Measurements from ENCODE around the gene RAI14.

The RAI14 gene

DNA sequence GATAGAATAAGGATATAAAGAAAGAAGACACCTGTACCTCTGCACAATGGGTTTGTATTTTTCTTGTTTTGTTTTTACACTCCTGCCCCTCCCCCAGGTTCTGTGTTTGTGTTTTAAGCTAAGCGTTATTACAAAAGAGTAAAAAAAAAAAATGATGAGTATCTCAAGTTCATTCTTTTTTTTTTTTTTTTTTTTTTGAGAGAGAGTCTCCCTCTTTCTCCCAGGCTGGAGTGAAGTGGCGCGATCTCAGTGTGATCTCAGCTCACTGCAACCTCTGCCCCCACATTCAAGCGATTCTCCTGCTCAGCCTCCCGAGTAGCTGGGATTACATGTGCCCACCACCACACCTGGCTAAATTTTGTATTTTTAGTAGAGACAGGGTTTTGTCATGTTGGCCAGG lies 29.4 kb upstream of the RAI14 start:
- Mint-ChIP-seq H3K4me3 (no peak overlapping the region), H3K27me3 (no peaks in the 10 kb centered on the region), H3K27ac (no peak overlapping the region), H3K36me3 (no peaks in the 10 kb centered on the region), H3K4me1 (no peaks in the 10 kb centered on the region), H3K9me3 (peaks cover 5% of the 10 kb centered on the region)

DNA sequence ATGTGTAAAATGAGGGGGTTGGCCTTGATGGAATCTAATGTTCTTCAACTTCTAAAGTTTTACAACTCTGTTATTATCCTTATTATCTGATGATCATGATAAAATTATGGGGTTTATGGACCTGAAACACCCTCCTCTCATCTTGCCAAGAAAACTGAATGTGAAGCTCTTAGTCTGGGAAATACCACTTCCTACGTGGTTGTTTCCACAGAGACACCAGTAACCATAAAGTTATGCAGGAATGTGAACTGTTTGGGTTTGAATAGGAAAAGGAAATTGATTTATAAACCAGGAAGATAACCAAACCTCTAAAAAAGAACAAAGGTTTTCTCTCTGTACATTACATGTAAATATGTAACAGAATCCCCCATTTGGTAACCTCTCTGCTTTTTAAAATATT lies 28.3 kb upstream of the RAI14 start:
- Mint-ChIP-seq H3K4me3 (no peak overlapping the region), H3K36me3 (no peaks in the 10 kb centered on the region), H3K4me1 (no peaks in the 10 kb centered on the region), H3K27me3 (peaks cover under 1% of the 10 kb centered on the region), H3K27ac (no peak overlapping the region), H3K9me3 (peaks cover 5% of the 10 kb centered on the region)

DNA sequence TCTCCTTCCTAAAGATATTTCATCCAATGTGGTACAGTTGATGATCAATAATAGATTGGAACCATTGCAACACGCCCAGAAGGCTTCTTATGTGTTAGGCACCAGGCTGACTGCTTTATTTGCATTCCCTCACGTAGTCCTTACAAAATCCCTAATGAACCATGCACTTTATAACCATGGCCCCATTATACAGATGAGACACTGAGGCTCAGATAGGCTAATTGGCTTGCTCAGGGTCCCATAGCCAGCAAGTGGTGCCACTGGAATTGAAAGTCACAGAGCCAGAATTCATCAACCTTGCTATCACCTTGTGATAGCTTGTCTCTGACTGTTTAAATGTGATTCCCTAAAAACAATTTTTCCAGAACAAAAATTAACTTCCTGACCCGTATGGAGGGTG lies 27.8 kb upstream of the RAI14 start:
- Mint-ChIP-seq H3K9me3 (peaks cover 5% of the 10 kb centered on the region), H3K4me1 (no peaks in the 10 kb centered on the region), H3K4me3 (no peak overlapping the region), H3K27ac (no peak overlapping the region), H3K36me3 (no peaks in the 10 kb centered on the region), H3K27me3 (peaks cover 3% of the 10 kb centered on the region)

DNA sequence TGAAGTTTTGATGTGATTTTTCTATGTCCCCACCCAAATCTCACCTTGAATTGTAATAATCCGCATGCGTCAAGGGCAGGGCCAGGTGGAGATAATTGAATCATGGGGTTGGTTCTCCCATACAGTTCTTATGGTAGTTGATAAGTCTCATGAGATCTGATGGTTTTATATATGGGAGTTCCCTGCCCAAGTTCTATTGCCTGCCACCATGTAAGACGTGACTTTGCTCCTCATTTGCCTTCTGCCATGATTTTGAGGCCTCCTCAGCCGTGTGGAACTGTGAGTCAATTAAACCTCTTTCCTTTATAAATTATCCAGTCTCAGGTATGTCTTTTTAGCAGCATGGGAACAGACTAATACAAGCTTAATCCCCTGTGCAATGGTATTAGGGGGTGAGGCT lies 25.5 kb upstream of the RAI14 start:
- Mint-ChIP-seq H3K4me3 (no peak overlapping the region), H3K36me3 (no peaks in the 10 kb centered on the region), H3K27ac (no peak overlapping the region), H3K9me3 (peaks cover 5% of the 10 kb centered on the region), H3K27me3 (peaks cover 3% of the 10 kb centered on the region), H3K4me1 (no peaks in the 10 kb centered on the region)

DNA sequence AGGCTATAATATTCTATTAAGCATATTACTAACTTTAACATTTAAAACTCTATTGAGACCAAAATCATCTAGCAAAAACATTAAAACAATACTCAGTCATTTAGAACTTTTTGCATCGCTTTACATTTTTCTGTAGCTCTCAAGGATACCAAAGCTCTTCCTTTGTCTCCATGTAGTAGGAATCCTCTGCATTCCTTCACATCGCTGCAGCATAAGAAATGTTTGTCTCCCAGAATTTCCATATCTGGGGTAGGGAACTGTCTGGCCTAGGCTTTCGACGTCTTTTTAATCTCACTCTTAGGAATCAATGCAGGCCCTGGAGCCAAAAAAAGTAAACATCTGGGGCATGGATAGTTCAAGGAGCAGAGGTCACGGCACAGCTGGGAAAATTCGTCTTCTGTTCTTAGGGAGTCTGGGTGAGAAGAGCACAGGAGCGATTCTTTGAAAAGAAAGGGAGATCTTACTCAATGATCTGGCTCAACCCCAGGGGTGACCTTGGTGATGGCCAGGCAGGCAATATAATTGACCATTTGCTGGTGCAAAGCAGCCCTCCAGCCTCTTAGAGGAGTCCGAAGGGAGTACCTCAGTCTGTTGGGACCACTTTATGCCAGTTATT lies 23.2 kb upstream of the RAI14 start:
- Mint-ChIP-seq H3K36me3 (no peaks in the 10 kb centered on the region), H3K27ac (no peak overlapping the region), H3K4me3 (no peak overlapping the region), H3K27me3 (peaks cover 3% of the 10 kb centered on the region), H3K9me3 (peaks cover 5% of the 10 kb centered on the region), H3K4me1 (no peaks in the 10 kb centered on the region)

DNA sequence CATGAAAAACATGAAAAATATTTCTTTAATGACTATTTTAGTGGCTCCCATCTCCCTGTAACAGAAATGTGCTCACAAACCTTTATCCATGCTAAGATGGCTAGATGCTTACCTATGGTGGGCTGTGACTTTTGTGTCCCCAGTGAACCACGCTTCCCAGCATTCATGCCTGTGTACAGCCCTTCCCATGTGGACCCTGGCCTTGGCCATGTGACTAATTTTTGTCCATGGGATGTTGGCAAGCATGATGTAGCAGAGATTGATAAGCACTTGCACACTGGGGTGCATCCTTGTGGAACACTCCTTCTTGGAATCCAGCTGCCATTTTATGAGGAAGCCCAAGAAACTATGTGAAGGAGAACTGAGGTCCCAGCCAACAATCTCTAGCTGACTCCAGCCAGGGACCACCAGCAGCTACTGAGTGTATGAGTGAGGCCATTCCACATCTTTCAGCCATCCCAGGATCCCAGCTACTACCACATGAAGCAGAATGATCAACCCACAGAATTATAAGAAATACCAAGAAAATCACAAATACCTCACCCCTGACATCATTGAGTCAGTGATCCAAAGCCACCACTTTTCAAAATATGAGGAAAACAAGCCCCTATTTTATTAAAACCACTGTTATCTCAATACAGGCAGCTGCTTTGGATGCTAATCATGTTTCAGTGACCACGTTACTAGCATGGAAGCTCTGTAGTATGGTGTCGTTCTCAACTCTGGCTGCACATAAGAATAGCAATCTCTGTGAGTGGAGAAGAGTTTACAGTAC lies 16.1 kb upstream of the RAI14 start:
- no peaks in the 10 kb centered on the region for H3K4me1 Mint-ChIP-seq
- no peak overlapping the region for H3K4me3 Mint-ChIP-seq
- H3K9me3 Mint-ChIP-seq = no peaks in the 10 kb centered on the region
- peaks cover 5% of the 10 kb centered on the region for H3K27me3 Mint-ChIP-seq
- no peaks in the 10 kb centered on the region for H3K36me3 Mint-ChIP-seq
- H3K27ac Mint-ChIP-seq = no peak overlapping the region

DNA sequence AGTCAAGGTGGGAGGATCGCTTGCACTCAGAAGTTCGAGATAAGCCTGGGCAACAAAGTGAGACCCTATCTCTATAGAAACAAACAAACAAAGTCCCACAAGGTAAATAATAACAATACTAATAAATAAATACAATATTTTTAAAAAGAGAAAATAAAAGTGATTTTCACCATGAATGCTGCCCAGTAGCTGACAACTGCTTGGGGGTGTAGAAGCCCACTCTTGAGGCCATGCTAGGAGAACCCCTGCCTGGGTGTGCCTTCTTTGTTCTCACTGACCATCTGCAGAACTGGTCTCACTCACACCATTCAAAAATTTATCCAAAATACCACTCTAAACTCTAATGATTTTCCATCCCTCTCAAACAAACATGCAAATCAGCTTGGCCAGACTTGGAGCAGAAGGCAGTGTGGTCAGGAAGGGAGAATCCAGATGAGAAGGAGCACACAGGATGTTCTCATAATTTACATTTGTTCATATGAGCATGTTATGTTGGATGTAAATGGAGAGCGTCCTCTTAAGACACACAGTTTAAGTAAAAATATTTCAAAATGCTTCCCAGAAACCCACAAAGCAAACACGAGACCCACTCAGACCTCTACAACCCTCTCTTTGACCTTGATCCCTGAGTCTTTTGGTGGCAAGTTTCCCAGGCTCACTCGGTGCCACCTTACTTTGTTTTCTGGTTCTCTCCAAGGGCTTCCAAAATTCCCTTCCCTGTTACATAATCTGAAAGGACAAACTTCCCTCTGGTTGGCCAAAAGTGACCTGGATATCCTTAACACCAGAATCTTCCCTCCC lies 7.9 kb upstream of the RAI14 start:
- Mint-ChIP-seq H3K27ac (no peak overlapping the region), H3K36me3 (no peaks in the 10 kb centered on the region), H3K4me1 (no peaks in the 10 kb centered on the region), H3K27me3 (peaks cover 22% of the 10 kb centered on the region), H3K4me3 (no peak overlapping the region), H3K9me3 (no peaks in the 10 kb centered on the region)

DNA sequence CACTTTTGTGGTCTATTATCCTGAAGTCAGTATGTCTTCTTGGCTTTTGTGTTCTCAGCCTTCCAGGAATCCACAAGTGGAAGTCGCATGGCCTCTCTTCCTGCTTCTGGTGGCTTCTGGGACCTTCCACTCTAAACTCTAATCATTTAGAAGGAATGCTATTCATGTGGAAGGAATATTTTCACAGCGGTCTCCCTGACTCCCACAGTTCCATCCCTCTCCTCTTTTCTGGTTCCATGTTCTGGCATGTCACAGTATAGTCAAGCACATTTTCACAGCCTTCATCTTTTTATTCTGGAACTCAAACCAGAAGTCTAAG lies 7.3 kb upstream of the RAI14 start:
- H3K9me3 Mint-ChIP-seq = no peaks in the 10 kb centered on the region

DNA sequence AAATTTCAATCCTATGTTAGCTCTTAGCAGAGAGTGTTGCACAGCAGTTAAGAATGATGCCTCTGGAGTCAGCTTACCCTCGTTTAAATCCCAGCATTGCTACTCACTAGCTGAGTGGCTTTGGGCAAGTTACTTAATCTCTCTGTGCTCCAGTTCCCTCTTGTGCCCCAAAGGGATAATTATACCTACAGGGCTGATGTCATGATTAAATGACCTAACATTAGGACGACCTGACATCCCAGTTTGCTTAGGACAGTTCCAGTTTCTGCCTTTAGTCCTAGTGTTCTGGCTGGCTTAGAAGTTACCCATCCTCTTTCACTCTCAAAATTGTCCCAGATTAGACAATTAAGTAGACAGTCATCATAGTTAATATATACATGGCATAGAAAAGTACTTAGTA lies 4.3 kb upstream of the RAI14 start:
- Mint-ChIP-seq H3K27ac (no peak overlapping the region), H3K27me3 (peaks cover 13% of the 10 kb centered on the region), H3K9me3 (no peaks in the 10 kb centered on the region), H3K4me3 (no peak overlapping the region), H3K4me1 (peaks cover 14% of the 10 kb centered on the region), H3K36me3 (no peaks in the 10 kb centered on the region)

More for the DNA sequence above, 7.3 kb upstream of the RAI14 start:
- H3K27ac Mint-ChIP-seq = no peak overlapping the region
- no peak overlapping the region for H3K4me3 Mint-ChIP-seq
- H3K4me1 Mint-ChIP-seq = no peaks in the 10 kb centered on the region
- H3K27me3 Mint-ChIP-seq = peaks cover 19% of the 10 kb centered on the region
- H3K36me3 Mint-ChIP-seq = no peaks in the 10 kb centered on the region

DNA sequence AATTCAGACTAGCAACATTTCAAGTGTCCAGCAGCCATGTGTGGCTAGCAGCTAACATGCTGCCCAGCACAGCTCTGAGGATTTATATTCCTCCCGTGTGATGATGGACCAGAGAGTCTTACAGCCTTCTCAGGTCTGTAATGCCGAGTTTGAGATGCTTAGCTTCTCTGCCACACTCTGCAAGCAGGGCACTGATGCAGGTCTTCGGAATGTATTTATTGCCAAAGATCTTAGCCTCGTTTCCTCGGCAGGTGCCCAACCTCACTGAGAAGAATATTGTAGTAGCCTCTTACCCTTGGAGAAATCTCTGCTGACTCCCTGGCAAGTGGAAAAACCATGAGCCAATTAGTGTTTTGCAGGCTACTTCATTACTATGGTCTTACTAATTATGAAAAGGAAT lies 3.7 kb upstream of the RAI14 start:
- Mint-ChIP-seq H3K4me3 (no peak overlapping the region), H3K36me3 (no peaks in the 10 kb centered on the region), H3K27ac (no peak overlapping the region), H3K4me1 (peaks cover 16% of the 10 kb centered on the region), H3K27me3 (peaks cover 13% of the 10 kb centered on the region), H3K9me3 (no peaks in the 10 kb centered on the region)

DNA sequence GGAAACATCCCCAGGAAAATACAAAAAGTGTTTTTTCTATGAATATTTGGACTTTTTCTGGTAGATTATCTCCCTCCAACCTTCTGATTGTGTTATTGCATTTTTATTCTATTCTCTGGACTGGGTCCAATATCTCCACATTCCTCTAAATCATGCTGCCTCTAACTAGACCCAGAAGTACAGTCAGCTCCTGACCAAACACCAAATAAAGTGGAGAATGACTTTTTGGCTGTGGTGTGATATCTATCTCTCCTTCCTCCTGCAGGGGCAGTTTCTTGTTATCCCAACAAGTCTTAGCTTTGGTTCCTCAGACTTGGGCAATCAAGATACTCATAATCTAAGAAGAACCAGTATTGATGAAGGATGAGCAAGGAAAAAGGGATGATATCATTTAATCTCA lies 3.2 kb upstream of the RAI14 start:
- Mint-ChIP-seq H3K27ac (no peak overlapping the region), H3K4me1 (peaks cover 20% of the 10 kb centered on the region), H3K36me3 (no peaks in the 10 kb centered on the region), H3K4me3 (no peak overlapping the region), H3K9me3 (no peaks in the 10 kb centered on the region), H3K27me3 (peaks cover 18% of the 10 kb centered on the region)

DNA sequence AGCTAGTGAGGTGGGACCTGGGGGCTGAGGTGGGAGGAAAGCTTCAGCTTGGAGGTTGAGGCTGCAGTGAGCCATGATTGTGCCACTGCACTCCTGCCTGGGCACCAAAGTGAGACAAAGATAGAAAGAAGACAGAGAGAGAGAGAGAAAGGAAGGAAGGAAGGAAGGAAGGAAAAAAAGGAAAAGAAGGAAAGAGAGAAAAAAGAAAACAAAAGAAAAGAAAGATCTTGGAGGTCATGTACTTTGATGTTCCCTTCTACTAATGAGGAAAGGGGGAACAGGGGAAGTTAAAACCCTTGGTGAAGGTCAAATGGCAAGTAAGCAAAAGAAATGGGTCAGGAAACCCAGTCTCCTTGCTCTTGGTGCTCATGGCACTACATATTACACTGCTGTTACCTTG lies 2.4 kb upstream of the RAI14 start:
- no peaks in the 10 kb centered on the region for H3K36me3 Mint-ChIP-seq
- no peak overlapping the region for H3K4me3 Mint-ChIP-seq
- no peaks in the 10 kb centered on the region for H3K9me3 Mint-ChIP-seq
- peaks cover 23% of the 10 kb centered on the region for H3K4me1 Mint-ChIP-seq
- peaks cover 13% of the 10 kb centered on the region for H3K27me3 Mint-ChIP-seq
- H3K27ac Mint-ChIP-seq = no peak overlapping the region

DNA sequence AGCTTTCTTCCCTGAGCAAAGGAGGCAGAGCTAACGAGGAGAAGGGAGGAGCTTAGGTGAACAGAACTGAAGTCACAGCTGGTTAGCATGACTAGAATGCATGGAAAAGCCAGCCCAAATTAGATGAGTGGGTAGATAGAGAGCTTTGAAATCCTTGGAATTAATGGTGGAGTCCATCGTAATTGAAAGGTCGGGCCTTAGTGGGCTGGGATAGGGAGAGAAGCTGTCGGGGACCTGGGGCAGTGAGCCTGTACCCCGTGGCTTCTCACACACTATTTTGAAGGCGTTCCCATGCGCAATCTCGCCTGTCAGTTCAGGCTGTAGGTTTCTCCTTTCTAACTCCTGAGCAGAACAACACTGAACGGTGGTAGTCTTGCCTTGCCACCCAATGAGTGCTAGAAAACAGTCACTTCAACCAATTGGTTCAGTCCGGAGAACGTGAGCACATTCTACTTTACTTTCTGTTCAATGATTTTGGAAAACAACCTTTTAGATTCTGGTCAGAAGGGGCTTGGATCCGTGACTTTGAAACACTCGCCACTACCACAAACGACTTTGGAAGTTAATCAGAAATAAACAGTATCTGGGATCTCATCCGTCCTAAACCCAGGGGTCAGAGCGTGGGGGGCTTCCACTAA lies 655 bp upstream of the RAI14 start:
- no peaks in the 10 kb centered on the region for H3K36me3 Mint-ChIP-seq
- H3K27me3 Mint-ChIP-seq = peaks cover 16% of the 10 kb centered on the region
- H3K4me3 Mint-ChIP-seq = peak overlapping the region; percentile 92
- peak overlapping the region; percentile 73 for H3K27ac Mint-ChIP-seq
- peaks cover 26% of the 10 kb centered on the region for H3K4me1 Mint-ChIP-seq
- no peaks in the 10 kb centered on the region for H3K9me3 Mint-ChIP-seq

DNA sequence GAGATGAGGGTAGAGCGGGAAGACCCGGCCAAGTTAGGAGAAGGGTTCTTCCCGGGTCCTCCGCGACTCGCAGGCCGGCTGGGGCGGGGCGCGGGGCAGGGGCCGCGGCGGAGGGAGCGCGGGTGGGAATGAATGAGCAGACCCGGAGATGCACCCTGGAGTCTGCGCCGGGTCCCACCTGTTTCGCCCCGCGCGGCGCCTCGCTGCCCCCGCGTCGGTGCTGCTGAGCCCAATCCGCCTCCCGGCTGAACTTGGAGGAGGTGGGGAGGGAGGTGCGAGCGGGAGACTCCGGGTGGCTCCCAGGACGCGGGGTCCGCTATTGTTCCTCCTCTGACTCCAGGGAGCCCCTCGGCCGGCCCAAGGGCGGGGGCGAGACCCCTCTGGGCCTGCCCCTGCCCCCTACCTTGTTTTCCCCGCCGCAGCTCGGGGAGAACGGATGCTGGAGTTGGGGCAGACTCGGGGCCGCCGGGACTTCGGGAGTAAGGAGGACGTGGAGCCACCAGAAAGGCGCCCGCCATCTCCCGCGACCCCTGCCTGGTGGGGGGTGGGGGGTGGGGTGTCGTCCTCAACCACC lies 659 bp downstream of the RAI14 start:
- peaks cover 26% of the 10 kb centered on the region for H3K4me1 Mint-ChIP-seq
- peaks cover 24% of the 10 kb centered on the region for H3K27me3 Mint-ChIP-seq
- no peak overlapping the region for H3K27ac Mint-ChIP-seq

DNA sequence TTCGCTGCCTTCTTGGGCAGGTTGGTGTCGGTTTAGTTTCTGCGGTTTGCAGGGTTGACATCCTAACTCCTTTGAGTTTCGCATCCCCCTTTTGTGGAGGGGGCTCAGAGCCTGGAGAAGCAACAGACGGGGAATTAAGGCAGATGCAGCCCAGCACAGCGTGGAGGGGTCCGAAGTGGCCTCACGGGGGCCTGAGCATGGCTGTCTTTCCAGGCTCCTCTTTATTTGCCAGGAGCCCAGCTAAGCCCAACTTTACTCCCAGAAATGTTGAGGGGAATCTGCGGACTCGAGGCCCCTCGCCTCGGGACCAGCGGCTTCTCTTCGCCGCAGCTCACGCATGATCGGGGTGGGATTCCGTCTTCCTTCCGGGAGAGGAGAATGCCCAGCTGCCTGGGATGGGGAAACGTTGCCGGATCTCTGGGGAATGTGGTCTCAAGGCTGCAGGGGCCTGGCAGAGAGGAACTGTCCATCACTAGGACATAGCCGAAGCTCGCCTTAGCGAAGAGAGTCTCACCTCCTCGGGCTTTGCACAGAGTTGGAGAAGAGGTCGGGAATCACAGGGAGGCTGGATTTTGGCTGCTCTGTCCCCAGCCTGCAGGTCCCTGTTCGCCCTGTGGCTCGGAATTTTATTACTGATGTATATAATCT lies 1.3 kb downstream of the RAI14 start:
- Mint-ChIP-seq H3K27ac (no peak overlapping the region), H3K9me3 (no peaks in the 10 kb centered on the region), H3K4me3 (peak overlapping the region; percentile 81), H3K4me1 (peaks cover 26% of the 10 kb centered on the region), H3K36me3 (no peaks in the 10 kb centered on the region), H3K27me3 (peaks cover 24% of the 10 kb centered on the region)

More for the DNA sequence above, 659 bp downstream of the RAI14 start:
- no peaks in the 10 kb centered on the region for H3K36me3 Mint-ChIP-seq
- no peaks in the 10 kb centered on the region for H3K9me3 Mint-ChIP-seq
- peak overlapping the region; percentile 81 for H3K4me3 Mint-ChIP-seq
